SK-N-MC (cell line): ENCODE data around the gene FAM185A.
"Not testable (repeated sequence)": the region's sequence is repeated elsewhere in the genome, so short reads cannot be mapped to it uniquely, and the experiment has no call there.

Experiments
- DNase-seq: peaks from one replicate; pipeline ENCODE4 v3.0.0-alpha.2; 2011; ENCODE audit warnings: low read depth, low spot score
- H3K27ac ChIP-seq: fragments of 200-600 bp; sonication (generic); 2 replicates; pipeline ENCODE4 v1.5.1; 2016; ENCODE audit warnings: mixed run types
- H3K36me3 ChIP-seq: fragments of 200-600 bp; sonication (generic); 2 replicates; pipeline ENCODE4 v1.6.1; 2017; ENCODE audit warnings: antibody characterized with exemption, low read length, mixed read lengths; ENCODE audit not compliant: insufficient read depth
- H3K4me3 ChIP-seq: fragments of 200-600 bp; sonication (generic); 2 replicates; pipeline ENCODE4 v1.5.1; 2016
- H3K9ac ChIP-seq: fragments of 200-600 bp; sonication (generic); 2 replicates; pipeline ENCODE4 v1.8.0; 2017; ENCODE audit warnings: mixed run types, mixed read lengths; ENCODE audit not compliant: insufficient read length
- H3K9me3 ChIP-seq: fragments of 200-600 bp; sonication (generic); 2 replicates; pipeline ENCODE4 v1.6.1; 2017; ENCODE audit warnings: low read depth, mild to moderate bottlenecking, antibody characterized with exemption, low read length, moderate library complexity, mixed read lengths
- POLR2AphosphoS5 ChIP-seq: IDR thresholded peaks from 2 replicates; pipeline ENCODE4 v1.6.1; 2012; ENCODE audit warnings: mild to moderate bottlenecking, low read depth, low read length, borderline replicate concordance

Gene FAM185A

GRCh38 chr7:102748605-102749444, at the start of gene FAM185A:
FAM185A (plus strand) TSS chr7:102748999; CDS start chr7:102749208, 209 bp downstream.
- H3K36me3 ChIP-seq, H3K27ac ChIP-seq, H3K9me3 ChIP-seq: not testable (repeated sequence)
- DNase-seq: peak; percentile 99
- TF ChIP-seq POLR2AphosphoS5: peak; percentile 21
- peak within 1 kb of the TSS; percentile 74 for H3K9ac ChIP-seq
- peak within 1 kb of the TSS; percentile 84 for H3K4me3 ChIP-seq

DNA sequence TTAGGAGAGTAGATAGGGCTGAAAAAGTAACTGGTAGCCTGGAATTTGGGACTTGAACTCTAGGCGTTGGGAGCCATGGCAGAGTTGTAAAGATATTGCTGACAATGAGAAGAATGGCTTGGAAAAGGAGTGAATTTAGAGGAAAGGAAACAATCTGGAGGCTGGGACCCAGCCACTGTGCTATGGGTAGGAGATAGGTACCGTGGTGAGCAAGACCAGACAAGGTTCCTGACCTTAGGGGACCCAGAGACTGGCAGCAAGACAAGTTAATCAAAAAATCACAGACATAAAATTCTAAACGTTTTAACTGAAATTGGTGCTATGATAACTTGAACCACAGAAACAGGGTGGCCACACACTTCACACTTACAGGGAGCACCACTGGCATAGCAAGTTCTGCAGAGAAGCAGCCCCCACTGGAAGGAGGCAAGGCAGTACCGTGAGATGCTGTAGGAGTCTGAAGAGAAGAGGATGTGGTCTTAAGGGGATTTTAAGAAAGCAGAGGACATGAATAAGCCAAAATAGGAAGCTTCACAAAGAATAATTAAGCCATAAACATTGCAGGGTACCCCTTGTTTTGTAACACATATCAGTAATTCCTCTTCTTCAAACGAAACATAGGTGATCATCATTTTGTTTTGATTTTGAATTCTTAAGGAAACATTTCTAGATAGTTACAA, 35.6 kb upstream of the FAM185A start:
- DNase-seq, H3K27ac ChIP-seq, H3K36me3 ChIP-seq, H3K9ac ChIP-seq, H3K9me3 ChIP-seq, H3K4me3 ChIP-seq: not testable (repeated sequence)

GRCh38 chr7:102713691-102714080, 35.1 kb upstream of the FAM185A start:
- not testable (repeated sequence) for H3K4me3 ChIP-seq, H3K27ac ChIP-seq, DNase-seq, H3K9me3 ChIP-seq, H3K36me3 ChIP-seq, H3K9ac ChIP-seq

- not testable (repeated sequence) for H3K4me3 ChIP-seq, DNase-seq, H3K27ac ChIP-seq, H3K9me3 ChIP-seq, H3K9ac ChIP-seq, H3K36me3 ChIP-seq
Observed at GRCh38 chr7:102714774-102715522, 33.9 kb upstream of the FAM185A start.

DNA sequence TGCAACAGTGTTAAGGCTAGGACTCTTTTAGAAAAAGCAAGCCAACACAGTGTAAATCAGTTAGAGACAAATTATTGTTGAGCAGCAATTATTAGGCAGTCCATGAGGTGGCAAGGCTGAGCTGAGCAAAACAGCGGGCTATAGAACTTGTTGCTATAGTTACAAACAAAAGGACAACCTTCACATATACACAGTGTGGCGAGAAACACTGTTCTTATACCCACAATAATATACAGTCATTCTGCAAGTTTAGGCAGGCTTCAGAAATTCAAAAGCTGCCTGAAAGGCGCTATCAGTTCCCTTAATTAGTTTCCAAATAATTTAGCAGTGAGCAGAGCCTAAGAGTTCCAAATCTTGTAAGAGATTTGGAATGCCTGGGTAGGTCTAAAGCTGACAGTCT, 33.1 kb upstream of the FAM185A start:
- H3K36me3 ChIP-seq, H3K4me3 ChIP-seq, H3K27ac ChIP-seq, H3K9me3 ChIP-seq, H3K9ac ChIP-seq, DNase-seq: not testable (repeated sequence)

DNA sequence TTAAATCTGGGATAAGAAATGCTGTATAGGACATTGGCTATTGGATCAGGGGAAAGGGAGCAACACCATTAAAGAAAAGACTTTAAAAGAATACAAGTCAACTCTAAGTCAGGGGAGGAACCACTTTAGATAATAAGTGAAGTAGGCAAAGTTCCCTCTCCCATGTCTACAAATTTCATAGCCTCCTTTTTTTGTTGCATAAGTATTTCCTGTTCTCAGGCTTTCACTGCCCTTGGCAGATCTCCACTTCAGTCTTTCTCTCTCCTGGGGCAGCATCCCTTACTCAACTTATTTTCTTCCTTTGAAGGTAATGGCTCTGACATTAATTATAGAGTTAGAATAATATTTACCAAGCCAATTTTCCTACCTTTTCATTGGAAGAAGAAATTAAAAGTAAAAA, 30.3 kb upstream of the FAM185A start:
- not testable (repeated sequence) for H3K36me3 ChIP-seq, DNase-seq, H3K4me3 ChIP-seq, H3K9ac ChIP-seq, H3K9me3 ChIP-seq
- peak overlapping the region; percentile 3; the same call in 1 of the 2 replicates for H3K27ac ChIP-seq

DNA sequence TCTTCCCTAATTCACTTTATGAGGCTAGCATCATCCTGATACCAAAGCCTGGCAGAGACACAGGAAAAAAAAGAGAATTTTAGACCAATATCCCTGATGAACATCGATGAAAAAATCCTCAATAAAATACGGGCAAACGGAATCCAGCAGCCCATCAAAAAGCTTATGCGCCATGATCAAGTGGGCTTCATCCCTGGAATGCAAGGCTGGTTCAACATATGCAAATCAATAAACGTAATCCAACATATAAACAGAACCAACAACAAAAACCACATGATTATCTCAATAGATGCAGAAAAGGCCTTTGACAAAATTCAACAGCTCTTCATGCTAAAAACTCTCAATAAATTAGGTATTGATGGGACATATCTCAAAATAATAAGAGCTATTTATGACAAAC, 22.6 kb upstream of the FAM185A start:
- H3K4me3 ChIP-seq, H3K9ac ChIP-seq, DNase-seq, H3K27ac ChIP-seq, H3K36me3 ChIP-seq, H3K9me3 ChIP-seq: not testable (repeated sequence)

- not testable (repeated sequence) for H3K4me3 ChIP-seq, DNase-seq, H3K9ac ChIP-seq, H3K9me3 ChIP-seq, H3K27ac ChIP-seq, H3K36me3 ChIP-seq
Observed at GRCh38 chr7:102729670-102730069, 19.1 kb upstream of the FAM185A start.

- H3K9me3 ChIP-seq, DNase-seq, H3K36me3 ChIP-seq, H3K9ac ChIP-seq, H3K27ac ChIP-seq, H3K4me3 ChIP-seq: not testable (repeated sequence)
Observed at GRCh38 chr7:102730431-102730830, 18.4 kb upstream of the FAM185A start.

DNA sequence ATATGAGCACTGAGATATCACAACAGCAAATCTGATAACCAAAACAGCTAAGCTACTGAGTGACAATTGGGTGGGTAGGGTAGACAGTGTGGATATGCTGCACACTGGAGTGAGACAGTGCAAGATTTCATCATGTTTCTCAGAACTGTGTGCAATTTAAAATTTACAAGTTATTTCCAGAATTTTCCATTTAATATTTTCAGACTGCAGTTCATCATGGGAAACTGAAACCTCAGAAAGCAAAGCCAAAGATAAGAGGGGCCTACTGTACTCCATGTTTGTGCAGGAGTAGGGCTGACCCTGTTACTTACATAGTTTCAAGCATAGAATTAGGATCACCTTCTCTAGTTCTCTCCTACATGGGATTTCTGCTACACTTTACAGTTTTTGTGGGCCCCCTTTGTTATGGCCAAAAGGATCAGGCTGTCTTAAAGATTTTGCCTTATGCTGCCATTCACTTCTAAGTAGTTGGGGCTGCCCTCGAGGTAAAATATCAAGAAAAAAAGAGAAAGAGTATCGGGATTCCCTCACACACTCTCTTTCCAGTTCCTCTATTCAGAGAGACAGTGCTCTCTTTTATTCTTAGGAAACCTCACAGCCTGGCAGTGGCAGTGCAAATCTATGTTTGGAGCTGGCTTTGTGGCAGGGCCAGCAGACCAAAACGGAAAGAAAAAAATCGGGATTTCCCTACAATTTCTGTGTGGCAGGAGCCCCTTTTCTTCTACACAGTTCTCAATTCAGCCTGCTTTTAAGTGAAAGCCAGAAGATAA, 6.6 kb upstream of the FAM185A start:
- H3K27ac ChIP-seq: peak overlapping the region; percentile 94
- H3K4me3 ChIP-seq: peak overlapping the region; percentile 55
- not testable (repeated sequence) for H3K36me3 ChIP-seq, H3K9me3 ChIP-seq, DNase-seq
- peak overlapping the region; percentile 72 for H3K9ac ChIP-seq

DNA sequence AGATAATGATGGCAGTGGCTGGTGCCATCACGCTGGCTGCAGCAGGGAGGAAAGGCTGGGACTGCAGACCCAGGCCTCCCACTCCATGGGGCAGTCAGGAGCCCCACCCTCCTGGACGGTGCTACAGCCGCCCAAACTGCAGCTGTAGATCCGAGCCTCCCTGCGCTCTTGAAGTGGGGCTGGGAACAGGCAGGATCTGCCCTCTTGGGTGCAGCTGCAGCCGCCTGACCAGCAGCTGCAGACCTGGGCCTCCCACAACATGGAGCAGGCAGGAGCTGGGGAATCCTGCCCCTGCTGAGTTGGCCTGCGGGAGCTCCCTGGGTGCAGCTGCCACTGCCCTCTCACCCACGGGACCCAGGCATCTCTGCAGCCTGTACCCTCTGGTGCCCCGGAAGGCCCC, 4.9 kb upstream of the FAM185A start:
- H3K9me3 ChIP-seq, H3K27ac ChIP-seq, DNase-seq, H3K36me3 ChIP-seq, H3K4me3 ChIP-seq, H3K9ac ChIP-seq: not testable (repeated sequence)

- H3K4me3 ChIP-seq, DNase-seq, H3K9me3 ChIP-seq: not testable (repeated sequence)
Observed at GRCh38 chr7:102745494-102746288, 3.1 kb upstream of the FAM185A start.

DNA sequence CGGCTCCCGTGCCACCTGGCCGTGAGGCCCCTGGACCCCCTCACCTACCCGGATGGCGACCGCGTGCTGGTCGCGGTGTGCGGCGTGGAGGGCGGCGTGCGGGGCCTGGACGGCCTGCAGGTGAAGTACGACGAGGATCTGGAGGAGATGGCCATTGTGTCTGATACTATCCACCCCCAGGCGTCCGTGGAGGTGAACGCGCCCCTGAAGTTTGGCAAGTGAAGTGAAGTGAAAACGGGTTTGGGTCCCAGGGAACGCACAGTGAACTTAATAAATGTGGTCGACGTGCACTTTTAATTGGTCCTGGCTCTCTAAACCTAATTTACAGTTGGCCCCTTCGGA, 617 bp downstream of the FAM185A start:
- not testable (repeated sequence) for H3K9me3 ChIP-seq, H3K27ac ChIP-seq, DNase-seq, H3K36me3 ChIP-seq
- Histone ChIP-seq H3K4me3 (peak overlapping the region; percentile 84), H3K9ac (peak overlapping the region; percentile 74)

More at GRCh38 chr7:102745494-102746288, 3.1 kb upstream of the FAM185A start:
- H3K27ac ChIP-seq, H3K9ac ChIP-seq, H3K36me3 ChIP-seq: not testable (repeated sequence)
